NCI-H82 (cell line): ENCODE results near the gene ASCL2.

Experiments
- DNase-seq: peaks from one replicate; lab custom pipeline; 2025; lab: John Stamatoyannopoulos, UW

ASCL2 gene

DNA sequence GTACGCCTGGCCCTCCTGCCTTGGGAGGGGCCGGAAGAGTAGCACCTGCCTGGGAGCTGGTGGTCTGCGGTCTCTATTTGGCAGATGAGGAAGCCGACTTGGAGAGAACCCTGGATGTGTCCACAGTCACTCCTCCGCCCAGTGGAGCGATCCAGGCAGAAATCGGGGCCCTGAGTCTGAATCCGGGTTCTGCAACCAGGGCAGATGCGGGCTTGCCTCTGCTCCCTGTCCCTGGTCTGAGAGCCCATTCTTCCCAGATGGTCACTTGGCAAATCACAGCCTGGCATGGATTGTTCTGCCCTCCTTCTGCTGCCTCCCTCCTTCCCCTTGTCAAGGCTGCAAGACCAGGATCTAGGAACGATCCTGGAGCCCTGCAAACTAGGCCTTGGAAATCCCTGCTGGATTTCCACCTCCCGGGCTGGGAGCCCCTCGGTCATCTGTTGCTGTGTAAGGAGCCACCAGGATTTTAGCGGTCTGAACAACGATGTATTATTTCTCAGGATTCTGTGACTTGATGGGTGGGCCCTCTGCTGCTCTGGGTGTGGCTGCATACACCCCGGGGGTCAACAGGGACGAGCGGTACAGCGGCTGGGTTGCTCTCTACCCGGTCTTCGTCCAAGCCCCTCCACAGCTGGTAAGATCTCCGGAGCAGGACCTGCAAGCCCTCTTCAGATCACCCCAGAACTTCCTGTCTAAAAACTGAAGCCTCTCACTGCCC lies 2.0 kb upstream of the ASCL2 start:
- no peak for DNase-seq

DNA sequence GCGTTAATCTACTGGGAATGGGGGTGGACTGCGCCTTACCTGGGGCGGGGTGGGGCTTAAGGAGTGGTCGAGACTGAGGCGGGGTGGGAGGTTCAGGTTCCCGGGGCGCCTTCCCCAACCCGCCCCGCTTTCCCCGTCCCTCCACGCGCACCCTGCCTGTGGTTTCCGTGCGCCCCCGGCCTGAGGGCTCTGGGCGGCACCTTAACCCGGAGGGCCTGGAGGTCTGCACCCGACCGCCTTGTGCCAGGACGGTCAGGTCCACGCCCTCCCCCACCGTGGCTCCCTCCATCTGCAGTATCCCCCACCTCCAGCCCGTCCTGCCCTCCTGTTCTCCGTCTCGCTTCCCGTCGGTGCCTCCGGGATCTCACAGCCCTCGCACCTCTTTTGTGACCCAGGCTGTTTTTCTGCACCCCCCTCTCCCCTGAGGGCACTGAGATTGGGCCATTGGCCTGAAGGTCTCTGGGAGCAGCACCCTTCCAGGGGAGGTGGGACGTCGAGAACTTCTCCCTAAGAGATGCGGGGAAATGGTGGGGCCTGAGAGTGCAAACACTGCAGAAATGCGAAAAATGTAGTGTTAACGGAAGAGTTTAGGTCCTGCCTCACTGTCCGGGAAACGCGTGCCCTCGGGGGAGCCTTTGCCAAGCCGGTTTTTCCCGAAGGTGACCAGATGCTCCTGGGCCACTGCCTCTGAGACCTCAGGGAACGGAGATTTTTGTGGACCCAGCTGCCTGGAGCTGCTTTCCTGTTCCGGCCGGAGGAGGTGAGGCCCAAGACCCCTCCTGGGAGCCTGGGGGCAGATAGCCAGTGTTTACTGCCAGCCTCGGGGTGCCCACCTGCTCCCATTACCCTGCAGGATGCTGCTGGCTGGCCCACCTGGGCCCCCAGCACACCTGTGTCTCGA lies 1.2 kb upstream of the ASCL2 start:
- no peak for DNase-seq

DNA sequence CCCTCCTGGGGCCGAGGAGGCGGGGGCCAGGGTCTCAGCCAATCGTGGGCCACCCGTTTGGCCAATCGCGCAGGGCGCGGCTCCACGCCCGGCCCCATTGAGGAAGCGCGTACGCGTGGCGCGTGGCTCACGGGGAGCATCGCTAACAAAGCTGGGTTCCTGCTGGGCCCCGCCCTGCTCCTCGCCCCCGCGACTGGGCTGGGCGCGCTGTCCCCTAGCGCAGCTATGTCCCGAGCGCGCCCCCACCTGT lies 614 bp upstream of the ASCL2 start:
- DNase-seq: no peak

DNA sequence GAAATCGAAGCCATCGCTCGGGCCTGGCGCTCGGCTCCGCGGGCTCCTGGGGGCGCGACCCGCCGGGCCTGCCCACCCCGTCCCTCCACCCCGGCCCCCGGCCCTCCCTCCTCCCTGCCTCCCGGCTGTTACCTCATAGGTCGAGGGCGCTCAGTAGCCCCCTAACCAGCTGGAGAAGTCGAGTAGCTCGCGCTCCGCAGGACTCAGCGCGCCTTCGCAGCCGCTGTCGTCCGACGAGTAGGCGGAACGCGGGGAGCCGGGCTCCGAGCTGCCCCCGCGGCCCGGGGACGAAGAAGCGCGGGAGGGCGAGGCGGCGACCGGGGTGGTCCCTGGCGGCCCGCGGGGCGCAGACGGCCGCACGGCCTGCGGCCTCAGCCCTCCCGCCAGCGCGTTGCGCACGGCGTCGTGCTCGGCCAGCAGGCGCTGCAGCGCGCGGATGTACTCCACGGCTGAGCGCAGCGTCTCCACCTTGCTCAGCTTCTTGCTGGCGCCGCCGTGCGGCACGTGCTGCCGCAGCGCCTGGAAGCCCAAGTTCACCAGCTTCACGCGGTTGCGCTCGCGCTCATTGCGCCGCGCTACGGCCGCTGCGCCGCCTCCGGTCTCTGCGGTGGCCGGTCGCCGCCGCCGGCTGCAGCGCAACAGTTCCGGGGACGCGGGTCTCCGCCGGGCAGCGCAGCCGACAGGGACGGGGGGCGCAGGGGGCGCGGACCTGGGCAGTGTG lies 627 bp downstream of the ASCL2 start:
- peak; percentile 28 for DNase-seq

DNA sequence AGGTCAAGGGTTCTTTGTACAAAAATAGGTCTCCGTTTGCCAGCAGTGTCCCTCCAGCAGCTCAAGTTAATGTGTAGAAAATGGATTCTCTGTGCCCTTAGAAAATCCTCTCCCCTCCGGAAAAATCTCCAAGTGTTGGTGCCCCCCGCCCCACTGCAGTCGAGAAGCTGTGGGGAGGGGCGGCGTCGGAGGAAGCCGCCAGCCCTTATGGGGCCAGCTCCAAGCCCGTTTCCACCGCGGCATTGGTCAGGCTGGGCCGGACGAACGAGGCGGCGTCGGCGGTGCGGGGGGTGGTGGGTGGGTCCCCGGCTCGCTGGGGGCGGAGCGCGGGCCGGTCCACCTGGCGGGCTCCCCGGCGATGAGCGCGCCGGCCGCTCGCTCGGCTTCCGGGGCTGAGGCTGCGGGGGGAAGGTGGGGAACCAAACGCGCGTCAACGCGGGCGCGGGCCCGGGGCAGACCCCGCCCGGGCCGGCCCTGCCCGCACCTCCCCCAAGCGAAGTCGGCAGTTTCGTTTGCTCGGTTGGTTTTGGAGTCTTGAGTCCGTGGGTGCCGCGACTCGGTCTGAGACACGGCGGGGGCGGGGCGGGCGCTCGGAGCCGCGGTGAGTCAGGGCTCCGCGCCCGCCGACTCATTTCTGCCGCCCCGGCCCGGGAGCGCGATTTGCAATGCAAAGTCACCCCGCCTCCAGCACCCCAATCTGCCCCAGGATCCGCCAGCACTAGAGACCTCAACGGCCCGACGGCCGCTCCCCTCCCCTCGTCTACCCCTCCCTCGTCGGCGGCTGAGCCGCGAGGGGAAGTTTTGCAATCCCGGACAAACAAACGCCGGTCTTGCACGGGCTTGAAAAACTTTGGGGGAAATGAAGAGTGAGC lies 1.4 kb downstream of the ASCL2 start:
- DNase-seq: no peak

DNA sequence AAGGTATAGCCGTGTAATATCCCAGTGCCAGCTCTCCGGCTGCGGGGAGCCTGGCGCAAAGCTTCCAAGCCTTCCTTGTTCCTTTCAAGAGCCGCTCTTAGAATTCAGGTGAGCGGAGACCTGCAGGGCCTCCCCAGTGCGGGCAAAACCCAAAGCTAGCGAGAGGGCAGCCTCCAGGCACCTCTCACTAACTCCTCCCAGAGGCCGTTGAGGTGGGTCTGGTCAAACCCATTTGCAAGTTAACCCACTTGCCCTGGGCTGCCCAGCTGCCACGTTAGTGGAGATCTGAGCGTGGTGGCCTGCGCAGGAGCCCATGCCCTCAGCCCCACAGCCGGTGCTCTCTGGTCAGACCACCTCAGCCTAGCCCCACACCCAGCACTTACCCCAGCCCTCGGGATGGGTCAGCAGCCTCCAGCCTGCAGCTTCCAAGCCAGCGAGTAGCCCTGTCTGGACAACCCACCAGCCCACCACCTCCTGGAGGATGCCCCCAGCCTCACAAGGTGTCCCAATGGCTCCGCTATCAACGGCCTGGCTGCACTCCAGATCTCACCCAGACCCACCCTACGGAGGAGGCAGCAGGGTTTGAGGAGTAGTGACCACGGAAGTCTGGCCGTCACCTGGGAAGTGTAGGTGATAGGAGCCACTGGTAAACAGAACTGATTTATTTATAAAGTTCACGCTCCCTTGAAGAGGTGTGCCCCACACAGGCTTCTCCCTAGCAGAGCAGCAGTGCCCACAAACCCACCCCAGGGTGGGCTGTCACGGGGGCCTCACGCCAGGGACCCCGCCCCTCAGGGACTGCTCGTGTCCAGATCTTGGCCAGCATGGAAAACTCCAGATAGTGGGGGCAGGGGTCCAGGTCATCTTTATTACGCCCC lies 2.3 kb downstream of the ASCL2 start:
- DNase-seq: no peak

DNA sequence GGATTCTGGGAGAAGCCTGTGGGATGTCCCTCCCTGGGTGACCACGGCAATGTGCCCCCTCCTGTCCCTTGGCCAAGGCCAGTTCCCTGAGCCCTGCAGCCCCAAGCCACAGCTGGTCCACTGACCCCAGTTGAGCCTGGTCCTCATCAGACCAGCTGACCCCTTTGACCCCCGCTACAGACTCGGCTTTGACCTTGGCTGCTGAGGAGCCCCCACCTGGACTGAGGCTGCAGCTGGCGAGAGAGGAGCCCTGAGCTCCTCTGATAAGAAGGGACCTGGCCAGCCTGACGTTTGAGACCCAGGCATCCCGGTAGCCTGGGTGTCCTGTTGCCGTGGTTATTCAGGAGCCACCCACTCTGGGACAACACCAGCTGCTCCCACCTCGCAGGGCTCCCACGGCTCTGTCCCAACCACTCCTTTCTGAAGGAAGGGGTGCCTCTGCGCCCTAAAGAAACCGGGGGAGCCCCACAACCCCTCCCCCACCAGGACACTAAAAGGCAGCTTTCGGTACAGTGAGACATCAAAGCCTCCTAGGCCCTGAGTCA lies 3.0 kb downstream of the ASCL2 start:
- DNase-seq: no peak

DNA sequence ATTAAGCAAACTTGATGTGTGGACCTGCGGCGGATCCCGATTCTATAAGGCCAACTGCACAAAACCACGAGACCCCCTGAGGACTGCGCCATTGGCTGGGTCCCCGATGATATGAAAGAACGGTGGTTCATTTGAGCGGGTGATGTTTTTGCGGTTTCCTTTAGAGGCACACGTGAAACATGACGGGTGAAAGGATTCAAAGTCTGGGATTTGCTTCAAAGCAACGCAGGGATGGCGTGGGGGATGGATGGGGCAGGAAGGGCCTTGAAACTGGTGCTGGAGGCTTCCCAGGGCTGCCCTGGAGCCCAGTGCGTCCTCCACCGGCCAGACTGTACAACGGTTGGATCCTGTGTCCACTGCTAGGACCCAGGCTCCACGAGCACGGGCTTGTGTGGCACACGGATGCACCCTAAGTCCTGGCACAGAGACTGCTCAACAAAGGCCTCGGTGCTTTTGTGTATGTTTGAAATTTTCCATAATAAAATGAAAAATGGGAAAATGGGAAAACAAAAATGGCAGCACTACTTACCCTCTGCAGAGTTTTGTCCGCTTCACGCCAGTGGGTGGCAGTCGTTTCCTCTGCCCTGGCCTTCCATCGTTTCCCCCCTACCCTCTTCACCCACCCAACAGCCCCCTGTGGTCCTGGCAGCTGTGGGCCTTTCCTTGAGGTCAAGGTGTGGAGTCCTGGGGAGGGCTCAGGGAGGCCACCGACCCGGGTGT lies 3.6 kb downstream of the ASCL2 start:
- DNase-seq: no peak

DNA sequence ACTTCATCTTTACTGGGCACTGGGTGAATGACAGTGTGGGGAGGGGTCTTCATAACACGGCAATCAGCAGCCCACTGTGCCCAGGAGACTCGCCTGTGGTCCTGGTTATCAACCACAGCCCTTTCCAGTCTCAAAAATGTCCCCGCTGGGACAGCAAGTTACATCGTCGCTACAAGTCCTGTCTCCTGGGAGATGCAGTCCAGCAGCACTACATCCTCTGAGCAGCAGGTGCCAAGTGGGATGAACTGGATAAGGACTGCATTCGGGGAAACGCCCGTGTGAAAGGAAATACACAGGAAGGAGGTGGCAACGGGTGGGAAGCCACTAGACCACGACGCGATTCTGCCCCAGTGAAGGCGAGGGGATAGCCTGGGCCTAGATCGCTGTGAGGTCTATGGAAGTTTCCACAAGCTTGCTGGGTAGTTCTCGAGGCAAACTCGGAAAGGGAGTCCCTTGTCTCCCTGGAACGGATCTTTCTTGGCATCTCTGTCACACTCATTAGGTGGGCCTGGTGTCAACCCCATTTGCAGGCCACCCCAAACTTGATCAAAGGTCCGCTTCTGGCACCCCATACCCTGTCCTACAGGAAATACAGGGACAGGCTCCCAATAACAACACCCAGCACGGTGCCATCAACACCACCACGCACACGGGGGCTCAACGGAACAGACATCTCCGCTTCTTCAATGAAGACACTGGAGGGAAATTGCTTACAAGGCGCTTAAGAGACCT lies 4.4 kb downstream of the ASCL2 start:
- DNase-seq: no peak

DNA sequence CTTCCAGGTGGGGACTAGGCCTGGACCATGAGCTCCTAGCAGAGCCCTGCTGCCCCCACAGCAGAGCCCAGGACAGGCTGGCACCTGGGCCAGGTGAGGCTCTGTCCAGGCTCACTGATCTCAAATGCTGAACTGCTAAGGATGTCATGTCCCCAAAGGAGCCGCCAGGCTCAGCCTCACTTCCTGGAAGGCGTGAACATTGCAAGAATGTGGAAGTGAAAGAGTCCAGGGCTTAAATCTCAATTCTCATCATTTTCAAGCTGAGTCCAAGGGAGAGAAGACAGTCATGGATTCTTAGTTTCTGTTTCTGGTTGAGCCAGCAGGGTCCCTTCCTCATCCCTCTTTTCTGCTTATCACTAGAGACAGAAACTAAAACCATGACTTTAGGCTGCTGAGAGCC lies 5.0 kb downstream of the ASCL2 start:
- no peak for DNase-seq

DNA sequence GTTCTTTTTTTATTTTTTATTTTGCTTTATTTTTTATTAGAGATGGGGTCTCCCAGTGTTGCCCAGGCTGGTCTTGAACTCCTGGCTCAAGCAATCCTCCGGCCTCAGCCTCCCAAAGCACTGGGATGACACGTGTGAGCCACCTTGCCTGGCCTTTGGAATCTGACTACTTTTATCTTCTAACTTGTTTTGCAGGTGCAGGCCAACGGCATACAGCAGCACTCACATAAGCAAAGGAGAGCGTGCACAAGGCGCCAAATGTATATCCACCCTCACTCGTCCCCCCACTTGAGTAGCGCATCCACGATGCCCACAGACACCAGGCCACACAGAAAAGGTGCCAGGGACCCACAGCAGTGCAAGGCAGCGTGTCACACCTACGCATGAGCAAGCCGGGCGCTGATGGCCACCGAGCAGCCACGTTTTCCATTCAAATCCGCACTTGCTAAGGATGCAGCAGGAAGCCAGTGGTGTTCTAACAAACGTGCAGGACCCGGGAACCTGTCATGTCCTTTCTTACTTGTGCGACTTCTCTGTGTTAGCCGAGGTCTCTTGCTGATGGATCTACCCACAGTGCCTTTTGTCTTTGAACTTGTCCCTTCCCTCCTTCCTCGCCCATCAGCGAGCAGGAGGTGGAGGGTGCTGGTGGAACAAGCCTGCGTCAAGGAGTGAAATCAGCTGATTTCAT lies 5.9 kb downstream of the ASCL2 start:
- DNase-seq: no peak

DNA sequence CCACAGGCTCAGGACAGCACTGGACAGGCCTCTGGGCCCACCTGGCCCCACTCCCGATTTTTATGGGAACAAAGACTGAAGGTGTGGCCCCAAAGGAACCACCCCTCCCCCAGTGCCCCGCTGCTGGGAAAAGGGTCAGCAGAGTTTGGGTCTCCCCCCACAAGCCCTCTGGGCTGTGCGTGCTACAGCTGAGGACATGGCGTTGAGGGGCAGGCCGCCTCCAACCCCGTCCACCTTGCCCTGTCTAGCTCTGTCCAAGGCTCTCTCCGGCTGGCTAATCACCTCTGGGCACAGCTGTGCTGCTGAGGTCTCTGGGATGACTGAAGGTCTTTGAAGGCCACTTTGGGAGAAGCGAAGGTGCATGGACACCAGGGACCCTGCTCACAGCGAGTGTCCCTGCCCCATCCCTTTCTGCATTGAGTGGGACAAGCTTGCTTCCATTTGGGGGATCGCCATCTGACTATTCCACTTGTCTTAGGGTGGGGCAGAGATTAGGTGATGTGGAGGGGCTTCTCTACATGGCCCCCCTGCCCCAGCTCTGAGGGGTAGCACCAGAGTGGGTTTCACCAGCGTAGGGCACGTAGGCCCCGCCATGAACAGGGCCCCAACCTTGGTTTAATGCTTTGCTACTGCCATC lies 6.5 kb downstream of the ASCL2 start:
- DNase-seq: no peak

DNA sequence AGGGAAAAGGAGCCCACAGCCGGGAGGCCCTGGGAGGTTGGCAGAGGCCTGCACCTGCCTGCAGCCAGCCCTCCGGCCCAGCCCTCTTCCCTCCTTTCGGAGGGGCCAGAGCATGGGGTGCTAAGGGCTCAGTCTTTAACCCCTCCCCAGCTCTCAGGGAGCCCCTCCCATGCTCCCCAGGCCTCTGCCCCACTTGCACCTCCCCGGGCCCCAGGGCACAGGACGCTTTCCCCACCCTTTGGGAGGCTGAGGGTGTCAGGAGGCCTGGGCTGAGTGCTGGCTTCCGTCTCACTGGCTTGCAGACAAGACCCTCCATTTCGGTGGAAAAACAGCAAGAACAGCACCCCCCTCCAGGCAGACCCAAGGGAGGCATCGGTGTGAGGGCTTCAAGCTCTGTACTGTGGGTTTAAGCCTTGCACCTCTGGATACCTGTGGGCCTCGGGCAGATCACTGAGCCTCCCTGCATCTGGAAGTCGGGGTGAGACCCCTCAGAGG lies 7.3 kb downstream of the ASCL2 start:
- no peak for DNase-seq

DNA sequence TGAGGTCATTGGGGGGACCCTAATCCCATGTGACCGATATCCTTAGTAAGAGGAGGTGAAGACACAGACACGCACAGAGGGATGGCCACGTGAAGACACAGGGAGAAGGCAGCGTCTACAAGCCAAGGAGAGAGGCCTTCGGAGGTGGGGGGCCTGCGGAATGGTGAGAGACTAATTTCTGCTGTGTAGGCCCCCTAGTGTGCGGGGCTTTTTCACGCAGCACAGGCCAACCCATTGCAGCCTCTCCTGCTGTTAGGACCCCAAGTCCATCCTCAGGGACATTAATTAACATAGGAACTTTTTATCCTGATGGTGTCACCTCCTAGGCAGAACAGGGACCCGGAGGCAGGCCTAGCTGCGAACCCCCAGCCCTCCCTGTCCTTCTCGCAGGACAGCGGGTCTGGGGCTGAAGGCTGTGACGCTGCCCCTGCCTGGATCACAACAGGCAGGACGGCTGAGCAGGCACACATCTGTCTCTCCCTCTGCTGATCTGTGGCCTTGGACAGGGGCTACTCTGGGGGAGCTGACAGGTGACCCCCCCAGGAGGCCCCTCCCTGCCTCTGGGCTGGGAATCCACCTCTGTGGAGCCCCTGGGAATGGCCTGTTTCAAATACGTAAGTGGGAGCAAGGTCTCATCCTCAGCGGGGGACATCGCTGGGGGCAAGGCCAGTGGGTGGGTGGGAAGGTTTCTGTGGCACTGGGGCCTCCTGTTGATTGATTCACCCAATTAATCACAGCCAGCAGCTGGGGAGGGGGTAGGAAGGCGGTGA lies 7.9 kb downstream of the ASCL2 start:
- DNase-seq: no peak

DNA sequence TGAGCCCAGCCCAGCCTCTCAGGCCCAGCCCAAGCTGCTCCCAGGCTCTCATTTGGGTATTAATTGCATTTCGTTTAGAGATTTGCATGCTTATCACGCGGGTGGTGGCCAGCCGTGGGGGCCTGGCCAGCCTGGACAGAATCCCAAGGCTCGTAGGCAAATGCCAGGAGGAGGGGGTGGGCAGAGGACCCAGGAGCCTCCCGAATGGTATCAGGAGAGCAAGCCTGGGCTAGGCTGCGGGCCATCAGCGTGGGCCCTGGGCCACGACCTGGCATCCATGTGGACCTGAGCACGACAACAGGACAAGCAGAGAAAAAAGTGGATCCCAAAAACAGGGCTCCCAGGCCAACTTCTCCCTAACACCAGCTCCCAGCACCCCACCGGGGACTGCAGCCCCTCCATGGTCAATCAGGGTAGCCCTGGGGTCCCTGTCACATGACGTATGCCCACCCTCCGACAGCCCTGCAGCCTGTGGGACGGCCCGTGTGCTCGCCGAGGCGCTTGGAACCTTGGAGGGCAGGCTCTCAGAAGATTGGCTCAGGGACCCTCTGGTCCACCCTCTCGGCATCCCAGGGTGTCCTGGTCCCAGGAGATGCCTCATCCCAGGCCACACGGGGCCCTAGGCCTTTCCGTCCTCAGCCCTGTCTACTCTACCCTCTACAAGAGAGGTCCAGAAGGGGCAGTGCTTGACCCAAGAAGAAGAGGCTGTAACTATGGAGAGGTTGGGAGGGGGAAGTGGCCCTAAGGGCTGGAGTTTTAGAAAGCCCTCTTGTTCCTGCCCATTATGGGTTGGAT lies 8.8 kb downstream of the ASCL2 start:
- no peak for DNase-seq
